ENCODE results near the gene ANKS3. TPM values are rescaled to one million over a fixed set of nuclear protein-coding genes. Genes with fewer than 3 reads are reported as not detected.

ANKS3 gene
- polyA plus RNA-seq, 2 donors = 9.3 to 26.8 TPM

- Histone ChIP-seq H3K27ac (ENCODE audit: low read depth in 2 of 2, low read length in 1 of 2) (peak overlapping the region; percentile 71 to 89), H3K36me3 (ENCODE audit: control insufficient read depth in 2 of 2, insufficient read depth in 2 of 2, low read length in 1 of 2) (peaks cover 0 to 5% of the 10 kb centered on the region in 2 donors), H3K4me1 (ENCODE audit: control insufficient read depth in 2 of 2, insufficient read depth in 2 of 2, low read length in 1 of 2) (peaks cover 0 to 6% of the 10 kb centered on the region in 2 donors), H3K4me3 (ENCODE audit: low read depth in 1 of 2, low read length in 2 of 2) (peak overlapping the region; percentile 90 to 94), H3K27me3 (ENCODE audit: control insufficient read depth in 1 of 2, insufficient read depth in 2 of 2, low read length in 2 of 2) (no peaks in the 10 kb centered on the region), H3K9me3 (ENCODE audit: control insufficient read depth in 2 of 2, insufficient read depth in 1 of 2, low read depth in 1 of 2, low read length in 1 of 2) (no peaks in the 10 kb centered on the region)
- WGBS, 2 donors = 7 to 8% methylated on average over 36 to 38 of the region's 38 CpGs
Observed at GRCh38 chr16:4734730-4735535, 862 bp upstream of the ANKS3 start.

GRCh38 chr16:4733747-4734062 lies 366 bp downstream of the ANKS3 start:
- peak overlapping the region; percentile 61 to 89 for H3K27ac ChIP-seq (ENCODE audit: low read depth in 2 of 2, low read length in 1 of 2)
- H3K36me3 ChIP-seq (ENCODE audit: control insufficient read depth in 2 of 2, insufficient read depth in 2 of 2, low read length in 1 of 2) = peaks cover 4 to 8% of the 10 kb centered on the region in 2 donors
- H3K27me3 ChIP-seq (ENCODE audit: control insufficient read depth in 1 of 2, insufficient read depth in 2 of 2, low read length in 2 of 2) = no peaks in the 10 kb centered on the region
- WGBS, 2 donors = 0 to 1% methylated on average over 19 of the region's 19 CpGs
- peak overlapping the region; percentile 90 to 94 for H3K4me3 ChIP-seq (ENCODE audit: low read depth in 1 of 2, low read length in 2 of 2)
- peaks cover 0 to 6% of the 10 kb centered on the region in 2 donors for H3K4me1 ChIP-seq (ENCODE audit: control insufficient read depth in 2 of 2, insufficient read depth in 2 of 2, low read length in 1 of 2)
- no peaks in the 10 kb centered on the region for H3K9me3 ChIP-seq (ENCODE audit: control insufficient read depth in 2 of 2, insufficient read depth in 1 of 2, low read depth in 1 of 2, low read length in 1 of 2)

GRCh38 chr16:4733211-4733742 lies 794 bp downstream of the ANKS3 start:
- H3K4me1 ChIP-seq (ENCODE audit: control insufficient read depth in 2 of 2, insufficient read depth in 2 of 2, low read length in 1 of 2) = peaks cover 0 to 6% of the 10 kb centered on the region in 2 donors
- peaks cover 8 to 12% of the 10 kb centered on the region in 2 donors for H3K36me3 ChIP-seq (ENCODE audit: control insufficient read depth in 2 of 2, insufficient read depth in 2 of 2, low read length in 1 of 2)
- H3K9me3 ChIP-seq (ENCODE audit: control insufficient read depth in 2 of 2, insufficient read depth in 1 of 2, low read depth in 1 of 2, low read length in 1 of 2) = no peaks in the 10 kb centered on the region
- H3K27me3 ChIP-seq (ENCODE audit: control insufficient read depth in 1 of 2, insufficient read depth in 2 of 2, low read length in 2 of 2) = no peaks in the 10 kb centered on the region
- WGBS, 2 donors = 28 to 35% methylated on average over 17 of the region's 17 CpGs
- peak overlapping the region in 1 of 2 donors; percentile 94 for H3K4me3 ChIP-seq (ENCODE audit: low read depth in 1 of 2, low read length in 2 of 2)
- peak overlapping the region in 1 of 2 donors; percentile 17 for H3K27ac ChIP-seq (ENCODE audit: low read depth in 2 of 2, low read length in 1 of 2)

GRCh38 chr16:4729876-4730275 lies 4.2 kb downstream of the ANKS3 start:
- Histone ChIP-seq H3K36me3 (ENCODE audit: control insufficient read depth in 2 of 2, insufficient read depth in 2 of 2, low read length in 1 of 2) (peaks cover 14 to 25% of the 10 kb centered on the region in 2 donors), H3K27me3 (ENCODE audit: control insufficient read depth in 1 of 2, insufficient read depth in 2 of 2, low read length in 2 of 2) (no peaks in the 10 kb centered on the region), H3K9me3 (ENCODE audit: control insufficient read depth in 2 of 2, insufficient read depth in 1 of 2, low read depth in 1 of 2, low read length in 1 of 2) (no peaks in the 10 kb centered on the region), H3K27ac (ENCODE audit: low read depth in 2 of 2, low read length in 1 of 2) (no peak overlapping the region), H3K4me3 (ENCODE audit: low read depth in 1 of 2, low read length in 2 of 2) (no peak overlapping the region), H3K4me1 (ENCODE audit: control insufficient read depth in 2 of 2, insufficient read depth in 2 of 2, low read length in 1 of 2) (peaks cover 0 to under 1% of the 10 kb centered on the region in 2 donors)
- WGBS, 2 donors = 93 to 96% methylated on average over 15 of the region's 15 CpGs

GRCh38 chr16:4728676-4729075 lies 5.4 kb downstream of the ANKS3 start:
- WGBS, 2 donors = 95 to 97% methylated on average over 8 of the region's 8 CpGs
- Histone ChIP-seq H3K36me3 (ENCODE audit: control insufficient read depth in 2 of 2, insufficient read depth in 2 of 2, low read length in 1 of 2) (peaks cover 16 to 25% of the 10 kb centered on the region in 2 donors), H3K9me3 (ENCODE audit: control insufficient read depth in 2 of 2, insufficient read depth in 1 of 2, low read depth in 1 of 2, low read length in 1 of 2) (no peaks in the 10 kb centered on the region), H3K27ac (ENCODE audit: low read depth in 2 of 2, low read length in 1 of 2) (no peak overlapping the region), H3K27me3 (ENCODE audit: control insufficient read depth in 1 of 2, insufficient read depth in 2 of 2, low read length in 2 of 2) (no peaks in the 10 kb centered on the region), H3K4me1 (ENCODE audit: control insufficient read depth in 2 of 2, insufficient read depth in 2 of 2, low read length in 1 of 2) (no peaks in the 10 kb centered on the region), H3K4me3 (ENCODE audit: low read depth in 1 of 2, low read length in 2 of 2) (no peak overlapping the region)

- H3K36me3 ChIP-seq (ENCODE audit: control insufficient read depth in 2 of 2, insufficient read depth in 2 of 2, low read length in 1 of 2) = peaks cover 19 to 27% of the 10 kb centered on the region in 2 donors
- H3K4me1 ChIP-seq (ENCODE audit: control insufficient read depth in 2 of 2, insufficient read depth in 2 of 2, low read length in 1 of 2) = no peaks in the 10 kb centered on the region
- no peaks in the 10 kb centered on the region for H3K27me3 ChIP-seq (ENCODE audit: control insufficient read depth in 1 of 2, insufficient read depth in 2 of 2, low read length in 2 of 2)
- no peaks in the 10 kb centered on the region for H3K9me3 ChIP-seq (ENCODE audit: control insufficient read depth in 2 of 2, insufficient read depth in 1 of 2, low read depth in 1 of 2, low read length in 1 of 2)
- H3K4me3 ChIP-seq (ENCODE audit: low read depth in 1 of 2, low read length in 2 of 2) = no peak overlapping the region
- 93 to 94% methylated on average over 18 of the region's 18 CpGs for WGBS, 2 donors
- H3K27ac ChIP-seq (ENCODE audit: low read depth in 2 of 2, low read length in 1 of 2) = no peak overlapping the region
Observed at GRCh38 chr16:4726616-4727015, 7.5 kb downstream of the ANKS3 start.

GRCh38 chr16:4724661-4725270 lies 9.3 kb downstream of the ANKS3 start:
- WGBS, 2 donors = 91 to 92% methylated on average over 11 of the region's 11 CpGs
- no peaks in the 10 kb centered on the region for H3K4me1 ChIP-seq (ENCODE audit: control insufficient read depth in 2 of 2, insufficient read depth in 2 of 2, low read length in 1 of 2)
- no peaks in the 10 kb centered on the region for H3K9me3 ChIP-seq (ENCODE audit: control insufficient read depth in 2 of 2, insufficient read depth in 1 of 2, low read depth in 1 of 2, low read length in 1 of 2)
- no peak overlapping the region for H3K4me3 ChIP-seq (ENCODE audit: low read depth in 1 of 2, low read length in 2 of 2)
- H3K36me3 ChIP-seq (ENCODE audit: control insufficient read depth in 2 of 2, insufficient read depth in 2 of 2, low read length in 1 of 2) = peaks cover 19 to 21% of the 10 kb centered on the region in 2 donors
- H3K27ac ChIP-seq (ENCODE audit: low read depth in 2 of 2, low read length in 1 of 2) = no peak overlapping the region
- H3K27me3 ChIP-seq (ENCODE audit: control insufficient read depth in 1 of 2, insufficient read depth in 2 of 2, low read length in 2 of 2) = no peaks in the 10 kb centered on the region

DNA sequence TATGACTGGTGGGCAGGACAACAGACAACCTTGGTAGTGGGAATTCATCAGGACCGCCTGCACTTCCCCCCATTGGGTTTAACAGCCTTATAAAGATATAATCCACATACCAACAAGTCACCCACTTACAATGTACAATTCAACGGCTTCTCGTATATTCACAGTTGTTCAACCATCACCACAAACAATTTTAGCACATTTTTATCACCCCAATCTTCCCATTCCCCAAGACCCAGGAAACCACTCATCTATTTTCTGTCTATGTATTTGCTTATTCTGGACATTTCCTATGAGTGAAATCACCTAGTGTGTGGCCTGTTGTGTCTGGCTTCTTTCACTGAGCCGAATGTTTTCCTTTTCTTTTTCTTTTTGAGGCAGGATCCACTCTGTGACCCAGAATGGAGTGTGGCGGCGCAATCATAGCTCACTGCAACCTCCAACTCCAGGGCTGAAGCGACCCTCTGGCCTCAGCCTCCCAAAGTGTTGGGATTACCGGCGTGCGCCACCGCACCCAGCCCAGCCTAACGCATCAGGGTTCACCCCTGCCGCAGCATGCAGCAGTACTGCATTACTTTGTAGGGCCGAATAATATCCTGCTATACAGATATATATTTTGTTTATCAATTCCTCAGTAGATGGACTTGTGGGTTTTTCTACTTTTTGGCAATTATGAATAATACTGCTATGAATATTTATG lies 10.9 kb downstream of the ANKS3 start:
- Histone ChIP-seq H3K9me3 (ENCODE audit: control insufficient read depth in 2 of 2, insufficient read depth in 1 of 2, low read depth in 1 of 2, low read length in 1 of 2) (no peaks in the 10 kb centered on the region), H3K27ac (ENCODE audit: low read depth in 2 of 2, low read length in 1 of 2) (no peak overlapping the region), H3K36me3 (ENCODE audit: control insufficient read depth in 2 of 2, insufficient read depth in 2 of 2, low read length in 1 of 2) (peaks cover 10 to 14% of the 10 kb centered on the region in 2 donors), H3K27me3 (ENCODE audit: control insufficient read depth in 1 of 2, insufficient read depth in 2 of 2, low read length in 2 of 2) (no peaks in the 10 kb centered on the region), H3K4me3 (ENCODE audit: low read depth in 1 of 2, low read length in 2 of 2) (no peak overlapping the region), H3K4me1 (ENCODE audit: control insufficient read depth in 2 of 2, insufficient read depth in 2 of 2, low read length in 1 of 2) (no peaks in the 10 kb centered on the region)
- 95 to 96% methylated on average over 14 of the region's 14 CpGs for WGBS, 2 donors

- peaks cover 7 to 16% of the 10 kb centered on the region in 2 donors for H3K36me3 ChIP-seq (ENCODE audit: control insufficient read depth in 2 of 2, insufficient read depth in 2 of 2, low read length in 1 of 2)
- no peak overlapping the region for H3K4me3 ChIP-seq (ENCODE audit: low read depth in 1 of 2, low read length in 2 of 2)
- WGBS, 2 donors = 72 to 77% methylated on average over 5 of the region's 5 CpGs
- H3K9me3 ChIP-seq (ENCODE audit: control insufficient read depth in 2 of 2, insufficient read depth in 1 of 2, low read depth in 1 of 2, low read length in 1 of 2) = no peaks in the 10 kb centered on the region
- no peaks in the 10 kb centered on the region for H3K4me1 ChIP-seq (ENCODE audit: control insufficient read depth in 2 of 2, insufficient read depth in 2 of 2, low read length in 1 of 2)
- no peak overlapping the region for H3K27ac ChIP-seq (ENCODE audit: low read depth in 2 of 2, low read length in 1 of 2)
- H3K27me3 ChIP-seq (ENCODE audit: control insufficient read depth in 1 of 2, insufficient read depth in 2 of 2, low read length in 2 of 2) = no peaks in the 10 kb centered on the region
Observed at GRCh38 chr16:4718466-4718865, 15.6 kb downstream of the ANKS3 start.

Data from esophagus (tissue), 2 donors.